ENCODE results near the gene SFMBT1.

GRCh38 chr3:52857864-52858263 is 188.0 kb downstream of the SFMBT1 start:
- TF ChIP-seq CTCF (conservative IDR thresholded peaks at IDR 0.05 in 1 of 2, IDR thresholded peaks at IDR 0.05 in 1 of 2; ENCODE audit: extremely low read depth in 1 of 2, insufficient read depth in 1 of 2, low read depth in 1 of 2, low read length in 2 of 2) (no peak), EZH2 (IDR thresholded peaks at IDR 0.05; ENCODE audit: borderline replicate concordance, low read length) (no peak)

All from mammary epithelial cell (primary cell).